SU-DHL-6 (cell line): ENCODE data around the gene SYK.

Experiments used
- H2AFZ ChIP-seq: fragments of 200-600 bp; sonication (generic); 2 replicates; pipeline ENCODE4 v1.6.1; 2014; ENCODE audit warnings: low read depth, mild to moderate bottlenecking, moderate library complexity, mixed read lengths, antibody characterized with exemption, low read length; ENCODE audit not compliant: severe bottlenecking
- H3F3A ChIP-seq: fragments of 200-600 bp; shearing (Covaris generic); 2 replicates; pipeline ENCODE4 v1.6.0; 2016; ENCODE audit warnings: antibody characterized with exemption, mild to moderate bottlenecking; ENCODE audit not compliant: insufficient read depth
- H3K27ac ChIP-seq: fragments of 200-600 bp; sonication (generic); 2 replicates; pipeline ENCODE4 v1.5.1; 2016; ENCODE audit warnings: low read depth, mild to moderate bottlenecking, low read length, moderate library complexity, mixed read lengths
- H3K27me3 ChIP-seq: fragments of 200-600 bp; sonication (generic), shearing (Covaris generic); 2 replicates; pipeline ENCODE4 v1.6.0; 2014; ENCODE audit warnings: mild to moderate bottlenecking, low read length
- H3K36me3 ChIP-seq: fragments of 200-600 bp; sonication (generic); 2 replicates; pipeline ENCODE4 v1.6.1; 2014; ENCODE audit warnings: mild to moderate bottlenecking, low read length, mixed read lengths
- H3K4me2 ChIP-seq: fragments of 300-600, 200-600 bp; shearing (Covaris generic), sonication (generic); 2 replicates; pipeline ENCODE4 v1.6.0; 2014; ENCODE audit warnings: low read length, low read depth, mild to moderate bottlenecking; ENCODE audit not compliant: poor library complexity, severe bottlenecking
- H3K4me3 ChIP-seq: fragments of 200-600 bp; sonication (generic); 2 replicates; pipeline ENCODE4 v1.5.1; 2014; ENCODE audit warnings: antibody characterized with exemption, low read length, mild to moderate bottlenecking, mixed read lengths; ENCODE audit not compliant: insufficient read depth, poor library complexity, severe bottlenecking
- H3K79me2 ChIP-seq: fragments of 200-600 bp; sonication (generic); 2 replicates; pipeline ENCODE4 v1.6.1; 2014; ENCODE audit warnings: mild to moderate bottlenecking, low read length, moderate library complexity; ENCODE audit not compliant: insufficient read depth
- H3K9ac ChIP-seq: fragments of 200-600 bp; sonication (generic); 2 replicates; pipeline ENCODE4 v1.7.0; 2014; ENCODE audit warnings: mild to moderate bottlenecking, low read length
- H3K9me2 ChIP-seq: fragments of 200-600 bp; sonication (generic); replicated peaks from 2 replicates; pipeline ENCODE4 v1.6.1; 2014; ENCODE audit warnings: low read length; ENCODE audit not compliant: insufficient read depth
- H3K9me3 ChIP-seq: fragments of 200-600 bp; sonication (generic); 2 replicates; pipeline ENCODE4 v1.6.1; 2014; ENCODE audit warnings: low read length, mixed read lengths; ENCODE audit not compliant: insufficient read depth
- H4K20me1 ChIP-seq: fragments of 200-600 bp; sonication (generic); 2 replicates; pipeline ENCODE4 v1.6.1; 2014; ENCODE audit warnings: low read depth, mild to moderate bottlenecking, antibody characterized with exemption, low read length, moderate library complexity, mixed read lengths
- CTCF ChIP-seq: fragments of 200-600 bp; sonication (generic); IDR thresholded peaks from one replicate; pipeline ENCODE4 v1.5.1; 2017; ENCODE audit warnings: antibody characterized with exemption, mild to moderate bottlenecking, low read length, moderate library complexity; ENCODE audit not compliant: insufficient read depth, poor library complexity, severe bottlenecking
- EZH2phosphoT487 ChIP-seq: fragments of 200-600 bp; sonication (generic), shearing (Covaris generic); conservative IDR thresholded peaks from 2 replicates; pipeline ENCODE4 v1.6.1; 2018; ENCODE audit warnings: mild to moderate bottlenecking, antibody characterized with exemption, low read length, moderate library complexity, mixed read lengths

SYK gene

GRCh38 chr9:90891308-90892040 lies 89.9 kb downstream of the SYK start:
- no peaks in the 10 kb centered on the region for H3F3A ChIP-seq
- no peak overlapping the region for H3K9ac ChIP-seq
- no peaks in the 10 kb centered on the region for H3K9me2 ChIP-seq
- no peak overlapping the region for H3K4me3 ChIP-seq
- no peaks in the 10 kb centered on the region for H3K27me3 ChIP-seq
- H4K20me1 ChIP-seq, result no peaks in the 10 kb centered on the region
- no peak overlapping the region for H3K4me2 ChIP-seq
- no peak overlapping the region for H2AFZ ChIP-seq
- H3K9me3 ChIP-seq, result no peaks in the 10 kb centered on the region
- H3K79me2 ChIP-seq, result no peaks in the 10 kb centered on the region
- H3K27ac ChIP-seq, result no peak overlapping the region
- no peaks in the 10 kb centered on the region for H3K36me3 ChIP-seq
- TF ChIP-seq EZH2phosphoT487 (no peak), CTCF (no peak)

GRCh38 chr9:90892918-90893317 lies 91.3 kb downstream of the SYK start:
- Histone ChIP-seq H3K27ac (no peak overlapping the region), H3K4me2 (no peak overlapping the region), H2AFZ (no peak overlapping the region), H3K36me3 (no peaks in the 10 kb centered on the region), H3K27me3 (no peaks in the 10 kb centered on the region), H3F3A (no peaks in the 10 kb centered on the region), H3K9ac (no peak overlapping the region), H3K9me3 (no peaks in the 10 kb centered on the region), H3K79me2 (no peaks in the 10 kb centered on the region), H3K4me3 (no peak overlapping the region), H4K20me1 (no peaks in the 10 kb centered on the region), H3K9me2 (no peaks in the 10 kb centered on the region)
- TF ChIP-seq EZH2phosphoT487, result no peak
- TF ChIP-seq CTCF, result no peak

- Histone ChIP-seq H3K4me2 (no peak overlapping the region), H3K27me3 (no peaks in the 10 kb centered on the region), H3K9me2 (no peaks in the 10 kb centered on the region), H3F3A (no peaks in the 10 kb centered on the region), H2AFZ (no peak overlapping the region), H3K9ac (no peak overlapping the region), H3K36me3 (no peaks in the 10 kb centered on the region), H4K20me1 (no peaks in the 10 kb centered on the region), H3K9me3 (no peaks in the 10 kb centered on the region), H3K4me3 (no peak overlapping the region), H3K79me2 (no peaks in the 10 kb centered on the region), H3K27ac (no peak overlapping the region)
- TF ChIP-seq CTCF, result no peak
These were observed 92.1 kb downstream of the SYK start for GRCh38 chr9:90893706-90894105.
